H9 (cell line): Measurements from ENCODE around the gene ZNF487. TPM values are rescaled to one million over a fixed set of nuclear protein-coding genes. Genes with fewer than 3 reads are reported as not detected.
A peak's percentile ranks its signal among the peaks of the same experiment; 100 is the strongest.

Source experiments
- DNase-seq: peaks from one replicate; pipeline ENCODE4 v3.0.0-alpha.2; 2017
- H2AFZ ChIP-seq: one replicate; pipeline ENCODE4 v1.6.1; 2013; ENCODE audit warnings: mild to moderate bottlenecking, low read length, control low read depth, moderate library complexity
- H2AK5ac ChIP-seq: 2 replicates; pipeline ENCODE4 v1.6.1; 2013; ENCODE audit warnings: low read length, control low read depth, mixed read lengths; ENCODE audit not compliant: insufficient read length
- H2BK120ac ChIP-seq: one replicate; pipeline ENCODE4 v1.6.1; 2013; ENCODE audit warnings: low read depth, mild to moderate bottlenecking, low read length, control low read depth, inconsistent platforms; ENCODE audit not compliant: poor library complexity, severe bottlenecking
- H2BK12ac ChIP-seq: 2 replicates; pipeline ENCODE4 v1.6.1; 2013; ENCODE audit warnings: low read length, control low read depth, mixed read lengths, low read depth; ENCODE audit not compliant: insufficient read length
- H2BK15ac ChIP-seq: 2 replicates; pipeline ENCODE4 v1.6.1; 2013; ENCODE audit warnings: low read depth, low read length, control low read depth
- H2BK20ac ChIP-seq: one replicate; pipeline ENCODE4 v1.6.1; 2013; ENCODE audit warnings: low read depth, mild to moderate bottlenecking, low read length, control low read depth, inconsistent platforms; ENCODE audit not compliant: poor library complexity, severe bottlenecking
- H2BK5ac ChIP-seq: 2 replicates; pipeline ENCODE4 v1.6.1; 2013; ENCODE audit warnings: low read length, control low read depth, mixed read lengths; ENCODE audit not compliant: insufficient read length
- H3K14ac ChIP-seq: 2 replicates; pipeline ENCODE4 v1.6.1; 2013; ENCODE audit warnings: low read length, control low read depth; ENCODE audit not compliant: insufficient read depth
- H3K18ac ChIP-seq: 2 replicates; pipeline ENCODE4 v1.6.1; 2013; ENCODE audit warnings: low read depth, mild to moderate bottlenecking, mixed read lengths, low read length, control low read depth; ENCODE audit not compliant: insufficient read length
- H3K23ac ChIP-seq: 2 replicates; pipeline ENCODE4 v1.6.1; 2013; ENCODE audit warnings: low read length, control low read depth, mixed read lengths, low read depth; ENCODE audit not compliant: insufficient read length
- H3K23me2 ChIP-seq: 2 replicates; pipeline ENCODE4 v1.6.1; 2013; ENCODE audit warnings: low read depth, mild to moderate bottlenecking, mixed read lengths, low read length, control low read depth; ENCODE audit not compliant: insufficient read length, poor library complexity, severe bottlenecking
- H3K27ac ChIP-seq: 2 replicates; pipeline ENCODE4 v1.5.1; 2013; ENCODE audit warnings: low read length, control low read depth, mixed read lengths, low read depth; ENCODE audit not compliant: insufficient read length
- H3K27me3 ChIP-seq: 2 replicates; pipeline ENCODE4 v1.6.1; 2013; ENCODE audit warnings: low read length, control low read depth, inconsistent platforms; ENCODE audit not compliant: insufficient read depth
- H3K4ac ChIP-seq: 2 replicates; pipeline ENCODE4 v1.6.1; 2013; ENCODE audit warnings: low read depth, mild to moderate bottlenecking, control low read depth, inconsistent platforms, low read length, moderate library complexity
- H3K4me1 ChIP-seq: 2 replicates; pipeline ENCODE4 v1.6.1; 2013; ENCODE audit warnings: low read length, control low read depth, inconsistent platforms; ENCODE audit not compliant: insufficient read depth
- H3K4me2 ChIP-seq: 2 replicates; pipeline ENCODE4 v1.6.1; 2013; ENCODE audit warnings: low read length, control low read depth, mixed read lengths; ENCODE audit not compliant: insufficient read length, insufficient read depth
- H3K56ac ChIP-seq: 2 replicates; pipeline ENCODE4 v1.6.1; 2013; ENCODE audit warnings: low read depth, mild to moderate bottlenecking, mixed read lengths, low read length, control low read depth; ENCODE audit not compliant: insufficient read length
- H3K79me1 ChIP-seq: 2 replicates; pipeline ENCODE4 v1.6.1; 2013; ENCODE audit warnings: low read depth, mild to moderate bottlenecking, moderate library complexity, low read length, control low read depth, inconsistent platforms; ENCODE audit not compliant: insufficient read depth, poor library complexity, severe bottlenecking
- H3K79me2 ChIP-seq: 2 replicates; pipeline ENCODE4 v1.6.1; 2013; ENCODE audit warnings: low read length, control low read depth, inconsistent platforms; ENCODE audit not compliant: insufficient read depth
- H3K9ac ChIP-seq: 2 replicates; pipeline ENCODE4 v1.6.1; 2013; ENCODE audit warnings: low read length, control low read depth, mixed read lengths; ENCODE audit not compliant: insufficient read length; ENCODE audit errors: extremely low read depth
- H3K9me3 ChIP-seq: one replicate; pipeline ENCODE4 v1.6.1; 2013; ENCODE audit warnings: low read depth, low read length, inconsistent platforms; ENCODE audit not compliant: control insufficient read depth
- H3T11ph ChIP-seq: one replicate; pipeline ENCODE4 v1.6.1; 2013; ENCODE audit warnings: mild to moderate bottlenecking, low read length, control low read depth, inconsistent platforms
- H4K20me1 ChIP-seq: one replicate; pipeline ENCODE4 v1.6.1; 2013; ENCODE audit not compliant: control insufficient read depth, insufficient read length, insufficient read depth
- H4K5ac ChIP-seq: 2 replicates; pipeline ENCODE4 v1.6.1; 2013; ENCODE audit warnings: low read depth, mild to moderate bottlenecking, mixed read lengths, low read length, control low read depth; ENCODE audit not compliant: insufficient read length
- H4K8ac ChIP-seq: replicated peaks from 2 replicates; pipeline ENCODE4 v1.6.1; 2013; ENCODE audit warnings: low read length, control low read depth, mixed read lengths, low read depth; ENCODE audit not compliant: insufficient read length
- H4K91ac ChIP-seq: 2 replicates; pipeline ENCODE4 v1.6.1; 2013; ENCODE audit warnings: low read depth, mild to moderate bottlenecking, moderate library complexity, mixed read lengths, low read length, control low read depth; ENCODE audit not compliant: insufficient read length
- H3K27ac Mint-ChIP-seq, 3 experiments: 2 replicates in 2 of 3; 3 replicates in 1 of 3; pipeline ENCODE4 v1.8.0; 2020 to 2021; ENCODE audit warnings: mixed read lengths in 3 of 3, mild to moderate bottlenecking in 1 of 3, moderate library complexity in 1 of 3
- H3K27me3 Mint-ChIP-seq: 2 replicates; pipeline ENCODE4 v1.8.0; 2021; ENCODE audit warnings: low read depth, mild to moderate bottlenecking, moderate library complexity, mixed read lengths
- H3K36me3 Mint-ChIP-seq, 3 experiments: 2 replicates in 2 of 3; 3 replicates in 1 of 3; pipeline ENCODE4 v1.8.0; 2020 to 2021; ENCODE audit warnings: low read depth in 3 of 3, mixed read lengths in 3 of 3; ENCODE audit not compliant: insufficient read depth in 1 of 3
- H3K4me1 Mint-ChIP-seq, 2 experiments: 2 replicates each; pipeline ENCODE4 v1.8.0; 2020; ENCODE audit warnings: mixed read lengths in 2 of 2
- H3K4me3 Mint-ChIP-seq, 2 experiments: 2 replicates in 1 of 2; 3 replicates in 1 of 2; pipeline ENCODE4 v1.8.0; 2020 to 2021; ENCODE audit warnings: mild to moderate bottlenecking in 2 of 2, mixed read lengths in 2 of 2, moderate library complexity in 1 of 2
- H3K9me3 Mint-ChIP-seq, 2 experiments: 2 replicates in 1 of 2; 3 replicates in 1 of 2; pipeline ENCODE4 v1.8.0; 2020; ENCODE audit warnings: mild to moderate bottlenecking in 2 of 2, mixed read lengths in 2 of 2, moderate library complexity in 1 of 2
- CTCF ChIP-seq: fragments of 200-600 bp; sonication (generic); conservative IDR thresholded peaks from 3 replicates; pipeline ENCODE4 v1.8.0; 2021; ENCODE audit warnings: antibody characterized with exemption, mild to moderate bottlenecking
- WGBS: extraction: QIAGEN DNeasy Blood & Tissue Kit; methylation state at CpG from one replicate; pipeline ENCODE4 v1.1.7; 2013; ENCODE audit warnings: missing lambda C conversion rate, low lambda C conversion rate, mixed read lengths; ENCODE audit not compliant: insufficient read length; ENCODE audit errors: extremely low coverage; 5-methylcytosine and 5-hydroxymethylcytosine counted together
- total RNA-seq: library from RNA; stranded (reverse); gene quantifications from 2 replicates; pipeline ENCODE4 v1.2.1, GENCODE V29; 2021

ZNF487 gene
- total RNA-seq, 1 experiment from 2014 or later, result 1.4 TPM

- Histone ChIP-seq H3K23me2 (no peaks in the 10 kb centered on the region), H3K79me2 (no peaks in the 10 kb centered on the region), H3K27me3 (no peaks in the 10 kb centered on the region), H3K18ac (no peak overlapping the region), H2BK5ac (no peak overlapping the region), H3K23ac (no peak overlapping the region), H2BK12ac (no peak overlapping the region), H3K9me3 (no peaks in the 10 kb centered on the region), H3K4me2 (peak overlapping the region; percentile 48), H2BK20ac (no peak overlapping the region), H3K56ac (no peak overlapping the region), H2BK15ac (no peak overlapping the region), H4K20me1 (no peaks in the 10 kb centered on the region), H4K8ac (no peak overlapping the region), H3T11ph (no peak overlapping the region), H4K5ac (no peak overlapping the region), H3K9ac (no peak overlapping the region), H2AFZ (no peak overlapping the region), H3K4me1 (no peaks in the 10 kb centered on the region), H3K14ac (peak overlapping the region; percentile 6; the same call in 1 of the 2 replicates), H4K91ac (no peak overlapping the region), H2AK5ac (no peak overlapping the region), H3K27ac (no peak overlapping the region), H3K4ac (no peak overlapping the region), H2BK120ac (no peak overlapping the region), H3K79me1 (no peaks in the 10 kb centered on the region)
- no peak for TF ChIP-seq CTCF
- Mint-ChIP-seq H3K4me1 (peaks cover 6% of the 10 kb centered on the region in 2 experiments), H3K36me3 (peaks cover 0 to 9% (median 3%) of the 10 kb centered on the region in 3 experiments; a peak in 3 of 7 replicates), H3K27me3 (peaks cover 17% of the 10 kb centered on the region), H3K27ac (peak overlapping the region; percentile 60 to 91 (median 62); a peak in 3 of 7 replicates), H3K4me3 (peak overlapping the region; percentile 70 to 76), H3K9me3 (peaks cover 3 to 13% of the 10 kb centered on the region in 2 experiments; a peak in 4 of 5 replicates)
- WGBS, result no CpG with 5 or more reads among the region's 4 CpGs
- DNase-seq, result no peak
Measured at GRCh38 chr10:43421201-43421507, 15.8 kb upstream of the ZNF487 start.
